Psoas muscle (tissue), 8 donors: ENCODE data around the gene MAG. TPM values are rescaled to one million over a fixed set of nuclear protein-coding genes. Genes with fewer than 3 reads are reported as not detected.

Experiments
- ATAC-seq, 4 donors: fragments of 200-7000 bp; cut with Tn5 transposase; one replicate each; pipeline ENCODE4 v1.9.1; 2020; ENCODE audit warnings: moderate library complexity in 3 of 4, mild to moderate bottlenecking in 2 of 4
- DNase-seq, 2 donors: peaks; one replicate each; pipeline ENCODE4 v3.0.0-alpha.2; 2020
- H3K27ac ChIP-seq: fragments of 200-600 bp; one replicate; pipeline ENCODE4 v1.8.0; 2022
- H3K27me3 ChIP-seq, 3 donors: fragments of 200-600 bp in 1 of 3; one replicate each; pipeline versions ENCODE4 v1.6.1 to v1.8.0; 2013 to 2022; ENCODE audit warnings: low read length in 2 of 3, mild to moderate bottlenecking in 2 of 3, moderate library complexity in 1 of 3; ENCODE audit not compliant: insufficient read depth in 3 of 3
- H3K36me3 ChIP-seq, 2 donors: fragments of 200-600 bp in 1 of 2; one replicate each; pipeline versions ENCODE4 v1.6.1 to v1.8.0; 2013 to 2022; ENCODE audit warnings: low read depth in 1 of 2, mild to moderate bottlenecking in 1 of 2, moderate library complexity in 1 of 2; ENCODE audit not compliant: insufficient read depth in 1 of 2
- H3K4me1 ChIP-seq: fragments of 200-600 bp; one replicate; pipeline ENCODE4 v1.8.0; 2022
- H3K4me3 ChIP-seq: fragments of 200-600 bp; one replicate; pipeline ENCODE4 v1.8.0; 2022; ENCODE audit warnings: mild to moderate bottlenecking
- H3K9me3 ChIP-seq: fragments of 200-600 bp; one replicate; pipeline ENCODE4 v1.8.0; 2022
- CTCF ChIP-seq: fragments of 200-600 bp; IDR thresholded peaks from one replicate; pipeline ENCODE4 v1.8.0; 2022; ENCODE audit warnings: antibody characterized with exemption
- WGBS, 3 donors: extraction: QIAGEN DNeasy Blood & Tissue Kit; methylation state at CpG; one replicate each; pipeline versions ENCODE4 v1.1.6 to v1.1.7; 2013; 5-methylcytosine and 5-hydroxymethylcytosine counted together
- intact Hi-C, 2 donors: fragments of 100-400 bp; cut with DNase I; formaldehyde crosslinking; loops; one replicate each; pipeline versions ENCODE4 v1.11.0 to v1.14.2; 2022
- polyA plus RNA-seq, 3 donors: library from polyadenylated mRNA; stranded (reverse); fragments of 200-250 nt; gene quantifications; one replicate each; pipeline ENCODE4 v1.2.3, GENCODE V29; 2013
- total RNA-seq, 4 donors: library from RNA; stranded (reverse); fragmentation: NEBNext Ultra II Directional in 2 of 4; extraction: Animal tissue kit (Norgen Biotek cat#: 25700) in 2 of 4; gene quantifications; one replicate each; pipeline versions ENCODE4 v1.2.1 to v1.2.4, GENCODE V29; 2021 to 2023
- donor health status: healthy with polysubstance abuse.
- donor health status: DM: no; HTN: no; CAD: no; lungs with moderate emphysema.
- donor health status: Bipolar disorder and iron deficiency.
- donor health status: healthy.
- donor health status: DM: yes; HTN: yes; CAD: no.
- donor health status: DM: no; HTN: no; CAD: no.
- donor health status: DM: no; HTN: no; CAD: no.
- donor health status: DM: yes; HTN: yes; CAD: no.

Gene MAG
- total and polyA plus RNA-seq, 7 donors: 0.05 to 0.30 (median 0.11) TPM; not detected in 4

DNA sequence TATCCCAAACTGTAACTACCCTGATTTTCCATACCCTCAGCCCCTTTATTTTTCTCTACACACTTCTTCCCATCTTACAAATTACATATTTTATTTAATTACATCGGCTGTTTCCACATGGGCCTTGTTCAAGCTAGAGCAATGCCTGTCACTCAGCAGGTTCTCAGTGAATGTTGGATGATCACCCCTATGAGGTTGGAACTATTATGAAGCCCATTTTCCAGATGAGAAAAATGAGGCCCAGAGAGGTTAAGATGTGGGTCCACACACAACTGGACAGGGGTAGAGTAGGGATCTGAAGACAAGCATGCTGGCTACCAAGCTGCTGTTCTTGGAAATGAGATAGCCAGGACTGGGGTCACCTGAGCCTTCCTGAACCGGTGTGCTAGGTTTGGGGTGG is 10.0 kb downstream of the MAG start:
- no peak for TF ChIP-seq CTCF
- no peaks in the 10 kb centered on the region for H3K9me3 ChIP-seq
- H3K4me1 ChIP-seq: no peaks in the 10 kb centered on the region
- H3K36me3 ChIP-seq: no peaks in the 10 kb centered on the region
- no peak for ATAC-seq
- no peak overlapping the region for H3K4me3 ChIP-seq
- peaks cover 0 to 35% (median 9%) of the 10 kb centered on the region in 3 donors for H3K27me3 ChIP-seq
- WGBS, 3 donors: 89 to 93% (median 90%) methylated on average over 2 of the region's 2 CpGs
- DNase-seq: no peak
- H3K27ac ChIP-seq: no peak overlapping the region
- intact Hi-C loops: no loop called here

DNA sequence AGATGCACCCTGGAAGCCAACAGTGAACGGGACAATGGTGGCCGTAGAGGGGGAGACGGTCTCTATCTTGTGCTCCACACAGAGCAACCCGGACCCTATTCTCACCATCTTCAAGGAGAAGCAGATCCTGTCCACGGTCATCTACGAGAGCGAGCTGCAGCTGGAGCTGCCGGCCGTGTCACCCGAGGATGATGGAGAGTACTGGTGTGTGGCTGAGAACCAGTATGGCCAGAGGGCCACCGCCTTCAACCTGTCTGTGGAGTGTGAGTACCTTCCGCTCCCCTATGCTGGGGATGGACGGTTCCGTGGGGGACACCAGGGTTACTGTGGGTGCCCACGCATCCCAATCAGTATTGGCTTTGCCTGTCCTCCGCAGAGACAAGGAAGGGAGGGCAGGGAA is 10.5 kb downstream of the MAG start:
- DNase-seq (no peak), ATAC-seq (no peak)
- Histone ChIP-seq H3K4me3 (no peak overlapping the region), H3K36me3 (no peaks in the 10 kb centered on the region), H3K27me3 (peaks cover 0 to 35% (median 9%) of the 10 kb centered on the region in 3 donors), H3K9me3 (no peaks in the 10 kb centered on the region), H3K27ac (no peak overlapping the region), H3K4me1 (no peaks in the 10 kb centered on the region)
- intact Hi-C loops: no loop called here
- no peak for TF ChIP-seq CTCF
- WGBS, 3 donors: 78 to 80% (median 78%) methylated on average over 16 of the region's 16 CpGs

DNA sequence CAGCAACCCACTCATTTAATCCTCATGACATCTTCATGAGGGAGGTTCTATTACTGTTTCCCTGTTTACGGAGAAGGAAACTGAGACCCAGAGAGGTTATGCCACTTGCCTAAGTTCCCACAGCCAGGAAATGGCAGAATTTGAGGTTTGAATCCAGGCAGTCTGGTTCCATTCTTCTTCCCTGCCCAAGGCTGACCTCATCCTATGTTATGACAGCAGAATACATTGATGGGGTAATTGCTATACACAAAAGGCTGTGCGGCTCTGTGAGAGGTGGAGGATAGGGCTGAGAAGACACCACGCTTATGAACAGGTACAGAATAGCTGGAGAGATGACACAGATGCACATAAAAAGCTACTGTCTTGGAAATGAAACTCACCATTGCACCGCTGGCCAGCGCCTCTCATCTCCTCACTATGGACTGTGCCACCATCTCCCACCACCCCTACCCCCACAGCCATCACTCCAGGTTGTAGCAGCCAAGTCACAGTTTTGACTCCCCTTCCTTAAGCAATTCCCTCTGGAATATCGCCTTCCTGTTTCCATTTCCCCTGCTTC is 11.5 kb downstream of the MAG start:
- DNase-seq (no peak), ATAC-seq (no peak)
- H3K36me3 ChIP-seq: no peaks in the 10 kb centered on the region
- WGBS, 3 donors: 81 to 82% (median 82%) methylated on average over 6 of the region's 6 CpGs
- H3K9me3 ChIP-seq: no peaks in the 10 kb centered on the region
- H3K4me3 ChIP-seq: no peak overlapping the region
- intact Hi-C loops: no loop called here
- no peaks in the 10 kb centered on the region for H3K4me1 ChIP-seq
- no peak overlapping the region for H3K27ac ChIP-seq
- H3K27me3 ChIP-seq: peaks cover 0 to 35% (median 9%) of the 10 kb centered on the region in 3 donors
- no peak for TF ChIP-seq CTCF

DNA sequence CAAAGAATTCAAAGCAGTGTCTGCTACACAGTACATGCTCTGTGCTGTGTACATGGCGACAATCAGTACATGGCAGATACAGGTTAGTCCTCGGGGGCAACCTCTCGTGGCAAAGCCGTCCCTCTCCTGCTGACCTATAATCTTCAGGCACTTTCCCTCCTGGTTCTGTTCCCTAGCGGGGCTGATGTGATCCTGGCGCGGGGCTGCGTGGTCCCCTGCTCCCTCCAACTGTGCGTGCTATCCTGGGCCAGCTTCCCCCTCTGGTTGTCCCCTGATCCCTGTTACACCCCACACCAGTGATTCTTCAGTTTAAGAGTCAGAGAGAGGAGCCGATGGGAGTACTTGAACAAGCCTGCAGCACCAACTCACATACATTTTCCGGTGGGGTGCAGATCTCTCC is 12.1 kb downstream of the MAG start:
- intact Hi-C loops: no loop called here
- 63 to 70% (median 66%) methylated on average over 11 of the region's 11 CpGs for WGBS, 3 donors
- Histone ChIP-seq H3K27ac (no peak overlapping the region), H3K4me3 (no peak overlapping the region), H3K9me3 (no peaks in the 10 kb centered on the region), H3K27me3 (peaks cover 0 to 39% (median 9%) of the 10 kb centered on the region in 3 donors), H3K36me3 (no peaks in the 10 kb centered on the region), H3K4me1 (no peaks in the 10 kb centered on the region)
- no peak for TF ChIP-seq CTCF
- DNase-seq: no peak
- no peak for ATAC-seq

DNA sequence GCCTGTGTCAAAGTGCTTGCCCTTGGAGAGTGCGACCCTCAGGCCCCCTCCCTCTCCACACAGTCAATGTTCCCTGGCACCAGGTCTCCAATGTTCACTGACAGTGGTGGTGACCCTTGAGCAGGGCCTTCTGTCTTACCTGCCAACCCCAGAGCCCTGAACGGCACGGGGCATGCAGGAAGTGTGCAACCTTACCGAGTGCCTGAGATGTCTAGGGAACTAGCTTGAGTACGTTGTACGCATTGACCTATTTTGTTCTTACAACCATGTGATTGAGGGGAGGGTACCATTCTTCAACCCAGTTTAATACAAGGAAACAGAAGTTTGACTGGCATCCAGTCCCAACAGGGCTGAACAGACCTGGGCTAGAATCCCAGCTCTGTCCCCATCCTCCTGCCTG is 13.2 kb downstream of the MAG start:
- no peaks in the 10 kb centered on the region for H3K9me3 ChIP-seq
- WGBS, 3 donors: 80 to 87% (median 85%) methylated on average over 6 of the region's 6 CpGs
- no peak for ATAC-seq
- no peaks in the 10 kb centered on the region for H3K4me1 ChIP-seq
- no peak for DNase-seq
- H3K27me3 ChIP-seq: peaks cover 0 to 37% (median 9%) of the 10 kb centered on the region in 3 donors
- intact Hi-C loops: no loop called here
- H3K27ac ChIP-seq: no peak overlapping the region
- no peak overlapping the region for H3K4me3 ChIP-seq
- TF ChIP-seq CTCF: no peak
- no peaks in the 10 kb centered on the region for H3K36me3 ChIP-seq
